Uterus (tissue), 4 donors: Measurements from ENCODE around the gene AGPAT4. TPM values are rescaled to one million over a fixed set of nuclear protein-coding genes. Genes with fewer than 3 reads are reported as not detected.

Experiments used
- DNase-seq, 2 donors: peaks; one replicate each; pipeline ENCODE4 v3.0.0-alpha.2; 2019 to 2020
- H3K27ac ChIP-seq, 2 donors: fragments of 200-600 bp; sonication (generic); 1 replicate in 1 of 2; 2 replicates in 1 of 2; pipeline ENCODE4 v1.5.1; 2016 to 2018
- H3K27me3 ChIP-seq, 2 donors: fragments of 200-600 bp; sonication (generic); one replicate each; pipeline ENCODE4 v1.5.1; 2018 to 2019; ENCODE audit warnings: control low read depth in 1 of 2
- H3K36me3 ChIP-seq, 2 donors: fragments of 200-600 bp; sonication (generic); one replicate each; pipeline ENCODE4 v1.5.1; 2019; ENCODE audit warnings: control low read depth in 1 of 2
- H3K4me1 ChIP-seq, 2 donors: fragments of 200-600 bp; sonication (generic); one replicate each; pipeline ENCODE4 v1.5.1; 2018 to 2019; ENCODE audit warnings: control low read depth in 1 of 2
- H3K4me3 ChIP-seq, 2 donors: fragments of 200-600 bp; sonication (generic); 1 replicate in 1 of 2; 2 replicates in 1 of 2; pipeline ENCODE4 v1.5.1; 2018 to 2019; ENCODE audit warnings: mild to moderate bottlenecking in 1 of 2
- H3K9me3 ChIP-seq, 2 donors: fragments of 200-600 bp; sonication (generic); one replicate each; pipeline ENCODE4 v1.5.1; 2019; ENCODE audit warnings: control low read depth in 1 of 2
- CTCF ChIP-seq, 4 experiments: fragments of 200-600 bp in 2 of 4; fragments of 450-650 bp in 2 of 4; sonication (generic) in 2 of 4; IDR thresholded peaks; one replicate each; pipeline ENCODE4 v1.5.1; 2016 to 2019; ENCODE audit warnings: antibody characterized with exemption in 4 of 4, mild to moderate bottlenecking in 2 of 4, moderate library complexity in 1 of 4
- POLR2A ChIP-seq, 2 donors: fragments of 450-650 bp; IDR thresholded peaks; one replicate each; pipeline ENCODE4 v1.6.1; 2016; ENCODE audit warnings: antibody characterized with exemption in 2 of 2, mild to moderate bottlenecking in 1 of 2, moderate library complexity in 1 of 2
- intact Hi-C: fragments of 100-400 bp; cut with DNase I; formaldehyde crosslinking; loops from one replicate; pipeline ENCODE4 v1.15.1; 2023; ENCODE audit warnings: low total_unique reads
- total RNA-seq, 4 donors: library from RNA; depleted of rRNA in 3 of 4; stranded (reverse); fragments of >200 nt in 3 of 4; gene quantifications; one replicate each; pipeline versions ENCODE4 v1.1.0 to v1.2.4, GENCODE V29; 2014 to 2023
- donor health status: DM: yes; HTN: yes; CAD: no.

AGPAT4 gene
- total RNA-seq, 4 donors from 2014 or later = 2.9 to 18.1 (median 15.1) TPM

GRCh38 chr6:161222706-161223234 is 51.1 kb downstream of the AGPAT4 start:
- Histone ChIP-seq H3K4me3 (no peak overlapping the region), H3K9me3 (no peaks in the 10 kb centered on the region), H3K4me1 (peaks cover 6 to 7% of the 10 kb centered on the region in 2 donors), H3K27ac (no peak overlapping the region), H3K27me3 (no peaks in the 10 kb centered on the region), H3K36me3 (no peaks in the 10 kb centered on the region)
- DNase-seq = no peak
- TF ChIP-seq CTCF (IDR thresholded peaks at IDR 0.05) = no peak
- no peak for TF ChIP-seq POLR2A (IDR thresholded peaks at IDR 0.05)
- intact Hi-C loops = no loop called here

- Histone ChIP-seq H3K36me3 (no peaks in the 10 kb centered on the region), H3K9me3 (no peaks in the 10 kb centered on the region), H3K27ac (no peak overlapping the region), H3K27me3 (no peaks in the 10 kb centered on the region), H3K4me3 (no peak overlapping the region), H3K4me1 (no peaks in the 10 kb centered on the region)
- TF ChIP-seq POLR2A (IDR thresholded peaks at IDR 0.05) (no peak), CTCF (IDR thresholded peaks at IDR 0.05) (no peak)
- DNase-seq = no peak
- intact Hi-C loops = no loop called here
These were observed 53.5 kb downstream of the AGPAT4 start for GRCh38 chr6:161220346-161220745.

- H3K27me3 ChIP-seq = no peaks in the 10 kb centered on the region
- intact Hi-C loops = no loop called here
- H3K27ac ChIP-seq = no peak overlapping the region
- DNase-seq = no peak
- no peak for TF ChIP-seq POLR2A (IDR thresholded peaks at IDR 0.05)
- no peak for TF ChIP-seq CTCF (IDR thresholded peaks at IDR 0.05)
- no peaks in the 10 kb centered on the region for H3K9me3 ChIP-seq
- H3K4me3 ChIP-seq = no peak overlapping the region
- H3K36me3 ChIP-seq = no peaks in the 10 kb centered on the region
- H3K4me1 ChIP-seq = no peaks in the 10 kb centered on the region
These were observed 54.2 kb downstream of the AGPAT4 start for GRCh38 chr6:161219680-161220079.

- Histone ChIP-seq H3K27me3 (no peaks in the 10 kb centered on the region), H3K9me3 (no peaks in the 10 kb centered on the region), H3K4me3 (no peak overlapping the region), H3K4me1 (no peaks in the 10 kb centered on the region), H3K36me3 (no peaks in the 10 kb centered on the region), H3K27ac (no peak overlapping the region)
- TF ChIP-seq POLR2A (IDR thresholded peaks at IDR 0.05) = no peak
- TF ChIP-seq CTCF (IDR thresholded peaks at IDR 0.05) = no peak
- intact Hi-C loops = no loop called here
- no peak for DNase-seq
These were observed 55.6 kb downstream of the AGPAT4 start for GRCh38 chr6:161218222-161218621.

- no peak for DNase-seq
- TF ChIP-seq CTCF (IDR thresholded peaks at IDR 0.05) = no peak
- no peak for TF ChIP-seq POLR2A (IDR thresholded peaks at IDR 0.05)
- no peak overlapping the region for H3K27ac ChIP-seq
- H3K4me1 ChIP-seq = no peaks in the 10 kb centered on the region
- no peaks in the 10 kb centered on the region for H3K27me3 ChIP-seq
- no peaks in the 10 kb centered on the region for H3K36me3 ChIP-seq
- intact Hi-C loops = no loop called here
- H3K4me3 ChIP-seq = no peak overlapping the region
- no peaks in the 10 kb centered on the region for H3K9me3 ChIP-seq
These were observed 56.2 kb downstream of the AGPAT4 start for GRCh38 chr6:161217628-161218027.
